ENCODE results near the gene NOL3.

NOL3 gene

GRCh38 chr16:67180166-67180565 lies 9.8 kb downstream of the NOL3 start:
- no peak overlapping the region for H3K4me3 ChIP-seq (ENCODE audit: low read length)

GRCh38 chr16:67181346-67181745 lies 11.0 kb downstream of the NOL3 start:
- no peak for TF ChIP-seq CTCF (conservative IDR thresholded peaks at IDR 0.05; ENCODE audit: low read depth, low read length)
- H3K4me3 ChIP-seq (ENCODE audit: low read length) = no peak overlapping the region
- DNase-seq (ENCODE audit: low read depth) = no peak

More at GRCh38 chr16:67180166-67180565, 9.8 kb downstream of the NOL3 start:
- no peak for DNase-seq (ENCODE audit: low read depth)
- TF ChIP-seq CTCF (conservative IDR thresholded peaks at IDR 0.05; ENCODE audit: low read depth, low read length) = no peak

- no peak for TF ChIP-seq CTCF (conservative IDR thresholded peaks at IDR 0.05; ENCODE audit: low read depth, low read length)
- no peak overlapping the region for H3K4me3 ChIP-seq (ENCODE audit: low read length)
- DNase-seq (ENCODE audit: low read depth) = no peak
These were observed 11.9 kb downstream of the NOL3 start for GRCh38 chr16:67182288-67182687.

- DNase-seq (ENCODE audit: low read depth) = no peak
- H3K4me3 ChIP-seq (ENCODE audit: low read length) = peak overlapping the region; percentile 45
- no peak for TF ChIP-seq CTCF (conservative IDR thresholded peaks at IDR 0.05; ENCODE audit: low read depth, low read length)
These were observed 12.9 kb downstream of the NOL3 start for GRCh38 chr16:67183284-67183626.

GRCh38 chr16:67183627-67184452 lies 13.5 kb downstream of the NOL3 start, which contains the start of gene MATCAP1:
TSS of gene MATCAP1 (minus strand) at chr16:67183963. CDS start at chr16:67180610, 3,353 bp downstream.
- TF ChIP-seq CTCF (conservative IDR thresholded peaks at IDR 0.05; ENCODE audit: low read depth, low read length) = no peak
- peak within 1 kb of the TSS; percentile 45 for H3K4me3 ChIP-seq (ENCODE audit: low read length)

GRCh38 chr16:67184453-67184994 lies 14.2 kb downstream of the NOL3 start:
- TF ChIP-seq CTCF (conservative IDR thresholded peaks at IDR 0.05; ENCODE audit: low read depth, low read length) = no peak
- DNase-seq (ENCODE audit: low read depth) = no peak
- H3K4me3 ChIP-seq (ENCODE audit: low read length) = peak overlapping the region; percentile 45

More at GRCh38 chr16:67183627-67184452, 13.5 kb downstream of the NOL3 start, which contains the start of gene MATCAP1:
- peak; percentile 94 for DNase-seq (ENCODE audit: low read depth)
